ENCODE data around the gene MAN1A1. TPM values are rescaled to one million over a fixed set of nuclear protein-coding genes. Genes with fewer than 3 reads are reported as not detected.
"Not testable (repeated sequence)": the region's sequence is repeated elsewhere in the genome, so short reads cannot be mapped to it uniquely, and the experiment has no call there.

Gene MAN1A1
- polyA plus RNA-seq, 1 experiment: 27.5 TPM

DNA sequence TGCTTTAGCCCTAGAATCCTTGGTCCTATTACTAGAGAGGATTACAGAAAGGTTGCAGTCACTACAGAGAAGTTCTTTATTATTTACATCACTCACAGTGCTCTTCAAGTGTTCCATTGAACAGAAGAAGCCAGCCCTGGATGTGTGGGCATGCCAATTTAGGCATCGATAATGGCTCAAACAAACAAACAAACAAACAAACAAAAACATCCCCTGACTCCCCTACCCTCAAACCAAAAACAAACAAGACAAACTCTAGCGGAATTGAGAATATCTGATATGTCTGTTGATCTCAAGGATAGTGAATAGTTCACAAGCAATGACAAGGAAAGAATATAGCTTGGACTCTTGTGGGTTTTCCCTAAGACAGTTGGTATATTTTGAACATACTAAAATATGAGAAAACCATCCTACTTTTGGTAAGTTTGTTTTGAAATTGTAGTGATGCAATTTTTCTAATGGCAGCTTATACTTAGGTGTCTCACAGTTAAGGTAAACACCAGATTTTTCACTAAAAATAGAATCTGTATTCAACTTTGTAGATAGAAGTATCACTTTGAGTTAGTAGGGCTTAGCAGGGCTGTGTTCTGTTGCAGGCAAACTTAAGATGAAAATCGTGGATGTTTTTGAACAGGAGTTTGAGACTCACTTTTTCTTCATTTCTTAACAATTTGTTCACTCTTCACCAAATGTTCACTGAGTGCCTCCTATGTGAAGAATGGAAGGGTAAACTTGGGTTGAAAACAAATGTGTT lies 178.3 kb downstream of the MAN1A1 start:
- ChIA-PET POLR2A (no interaction called here), CTCF (no interaction called here)
- TF ChIP-seq, protein P1, sequence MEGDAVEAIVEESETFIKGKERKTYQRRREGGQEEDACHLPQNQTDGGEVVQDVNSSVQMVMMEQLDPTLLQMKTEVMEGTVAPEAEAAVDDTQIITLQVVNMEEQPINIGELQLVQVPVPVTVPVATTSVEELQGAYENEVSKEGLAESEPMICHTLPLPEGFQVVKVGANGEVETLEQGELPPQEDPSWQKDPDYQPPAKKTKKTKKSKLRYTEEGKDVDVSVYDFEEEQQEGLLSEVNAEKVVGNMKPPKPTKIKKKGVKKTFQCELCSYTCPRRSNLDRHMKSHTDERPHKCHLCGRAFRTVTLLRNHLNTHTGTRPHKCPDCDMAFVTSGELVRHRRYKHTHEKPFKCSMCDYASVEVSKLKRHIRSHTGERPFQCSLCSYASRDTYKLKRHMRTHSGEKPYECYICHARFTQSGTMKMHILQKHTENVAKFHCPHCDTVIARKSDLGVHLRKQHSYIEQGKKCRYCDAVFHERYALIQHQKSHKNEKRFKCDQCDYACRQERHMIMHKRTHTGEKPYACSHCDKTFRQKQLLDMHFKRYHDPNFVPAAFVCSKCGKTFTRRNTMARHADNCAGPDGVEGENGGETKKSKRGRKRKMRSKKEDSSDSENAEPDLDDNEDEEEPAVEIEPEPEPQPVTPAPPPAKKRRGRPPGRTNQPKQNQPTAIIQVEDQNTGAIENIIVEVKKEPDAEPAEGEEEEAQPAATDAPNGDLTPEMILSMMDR (IDR thresholded peaks at IDR 0.05; ENCODE audit: low read depth, low read length): no peak
- DNase-seq (ENCODE audit: low read depth, low spot score): no peak
- Histone ChIP-seq H3K27ac (ENCODE audit: low read depth, low read length) (no peak overlapping the region), H3K9me3 (ENCODE audit: control insufficient read depth, insufficient read depth, low read length) (no peaks in the 10 kb centered on the region), H3K4me3 (ENCODE audit: low read depth, low read length) (no peak overlapping the region), H3K27me3 (ENCODE audit: control insufficient read depth, insufficient read depth, low read length) (no peaks in the 10 kb centered on the region)

DNA sequence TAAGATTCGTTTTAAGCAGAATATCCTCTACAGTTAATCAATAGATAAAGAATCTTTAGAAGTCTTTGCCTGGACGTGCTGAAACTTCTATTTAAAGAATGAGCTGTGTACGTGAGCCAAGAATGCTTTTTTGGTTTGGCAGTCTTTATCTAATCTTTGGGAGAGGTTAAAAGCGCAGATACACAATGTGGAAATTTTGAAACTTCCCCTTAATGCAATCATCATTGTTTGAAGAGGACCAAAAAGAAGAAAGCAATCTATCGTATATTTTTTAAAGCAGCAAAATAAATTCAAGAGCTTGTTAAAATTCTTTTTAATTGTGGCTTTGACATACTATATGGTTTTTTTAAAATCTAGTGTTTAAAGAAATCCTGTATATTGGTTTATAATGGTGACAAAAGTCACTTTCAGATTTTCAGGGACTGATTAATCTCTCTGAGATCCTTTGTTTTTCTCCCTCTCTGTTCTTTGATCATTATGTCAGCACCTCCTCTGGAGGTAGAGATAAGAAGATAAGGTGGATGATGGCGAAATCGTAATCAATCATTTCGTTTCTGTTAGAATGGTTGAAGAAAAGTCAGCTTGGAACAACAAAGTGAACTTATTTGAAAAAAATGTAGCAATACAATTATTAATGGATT lies 179.0 kb downstream of the MAN1A1 start:
- CTCF ChIA-PET: no interaction called here
- no peak for DNase-seq (ENCODE audit: low read depth, low spot score)
- POLR2A ChIA-PET: no interaction called here
- Histone ChIP-seq H3K27me3 (ENCODE audit: control insufficient read depth, insufficient read depth, low read length) (no peaks in the 10 kb centered on the region), H3K27ac (ENCODE audit: low read depth, low read length) (no peak overlapping the region), H3K4me3 (ENCODE audit: low read depth, low read length) (no peak overlapping the region), H3K9me3 (ENCODE audit: control insufficient read depth, insufficient read depth, low read length) (no peaks in the 10 kb centered on the region)
- TF ChIP-seq, protein P1 (IDR thresholded peaks at IDR 0.05; ENCODE audit: low read depth, low read length): no peak

DNA sequence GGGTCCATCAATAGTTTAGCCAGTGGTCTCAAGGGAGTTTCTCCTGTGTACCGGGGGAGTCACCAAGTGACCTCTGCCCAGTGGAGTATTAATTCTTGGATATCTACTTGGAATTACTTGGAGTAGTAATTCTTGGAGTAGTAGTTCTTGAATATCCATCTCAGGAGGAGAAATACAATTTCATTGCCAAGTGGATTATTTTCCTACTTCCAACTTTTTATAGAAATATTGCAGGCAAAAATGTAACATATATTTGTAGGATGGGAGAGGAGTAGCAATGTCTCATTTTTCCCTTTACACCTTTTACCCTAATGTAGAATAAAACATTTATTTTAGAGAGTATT lies 179.5 kb downstream of the MAN1A1 start:
- TF ChIP-seq, protein P1 (IDR thresholded peaks at IDR 0.05; ENCODE audit: low read depth, low read length): no peak
- no peak for DNase-seq (ENCODE audit: low read depth, low spot score)
- POLR2A ChIA-PET: no interaction called here
- no peak overlapping the region for H3K4me3 ChIP-seq (ENCODE audit: low read depth, low read length)
- peaks cover 2% of the 10 kb centered on the region for H3K27me3 ChIP-seq (ENCODE audit: control insufficient read depth, insufficient read depth, low read length)
- H3K9me3 ChIP-seq (ENCODE audit: control insufficient read depth, insufficient read depth, low read length): no peaks in the 10 kb centered on the region
- CTCF ChIA-PET: no interaction called here
- H3K27ac ChIP-seq (ENCODE audit: low read depth, low read length): no peak overlapping the region

DNA sequence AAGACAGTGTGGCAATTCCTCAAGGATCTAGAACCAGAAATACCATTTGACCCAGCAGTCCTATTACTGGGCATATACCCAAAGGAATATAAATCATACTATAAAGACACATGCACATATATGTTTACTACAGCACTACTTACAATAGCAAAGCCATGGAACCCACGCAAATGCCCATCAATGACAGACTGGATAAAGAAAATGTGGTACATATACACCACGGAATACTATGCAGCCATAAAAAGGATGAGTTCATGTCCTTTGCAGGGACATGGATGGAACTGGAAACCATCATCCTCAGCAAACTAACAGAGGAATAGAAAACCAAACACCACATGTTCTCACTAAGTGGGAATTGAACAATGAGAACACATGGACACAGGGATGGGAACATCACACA lies 180.2 kb downstream of the MAN1A1 start:
- H3K4me3 ChIP-seq (ENCODE audit: low read depth, low read length); CTCF ChIA-PET; POLR2A ChIA-PET; H3K9me3 ChIP-seq (ENCODE audit: control insufficient read depth, insufficient read depth, low read length); DNase-seq (ENCODE audit: low read depth, low spot score); H3K27ac ChIP-seq (ENCODE audit: low read depth, low read length); H3K27me3 ChIP-seq (ENCODE audit: control insufficient read depth, insufficient read depth, low read length): not testable (repeated sequence)

DNA sequence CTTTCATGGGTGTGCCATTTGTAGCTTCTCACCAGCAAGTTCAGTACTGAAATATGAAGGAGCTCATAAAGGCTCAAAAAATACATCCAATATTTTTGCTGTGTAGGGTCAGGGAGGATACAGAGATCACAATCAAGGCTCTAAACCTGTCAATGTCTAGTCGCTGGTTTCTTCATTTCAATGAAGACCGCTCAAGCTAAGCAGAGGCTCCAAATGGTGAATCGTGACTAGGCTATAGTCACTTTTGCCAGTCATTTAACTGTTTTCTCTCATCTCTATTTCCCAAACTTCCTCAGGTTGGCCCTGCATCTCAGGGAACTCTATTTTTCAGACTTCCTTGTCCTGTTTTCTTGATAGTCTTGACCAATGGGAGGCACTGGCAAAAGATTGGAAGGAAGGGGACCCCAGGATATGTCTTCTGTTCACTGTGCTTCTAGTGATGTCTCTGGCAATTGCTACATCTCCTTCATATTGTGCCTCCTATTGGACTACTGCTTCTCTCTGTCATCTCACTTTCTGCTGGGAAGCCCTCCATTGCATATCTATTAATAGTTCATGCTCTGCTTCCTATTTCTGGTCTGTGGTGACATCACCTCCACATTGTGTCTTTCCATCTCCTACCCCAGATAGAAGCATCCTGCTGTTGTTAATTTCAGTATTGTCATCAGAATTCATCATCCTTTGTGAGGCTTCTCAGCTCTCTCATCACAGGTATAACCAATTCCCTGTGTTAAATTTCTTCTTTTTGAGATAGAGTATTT lies 183.4 kb downstream of the MAN1A1 start:
- Histone ChIP-seq H3K9me3 (ENCODE audit: control insufficient read depth, insufficient read depth, low read length) (no peaks in the 10 kb centered on the region), H3K27ac (ENCODE audit: low read depth, low read length) (no peak overlapping the region), H3K4me3 (ENCODE audit: low read depth, low read length) (no peak overlapping the region), H3K27me3 (ENCODE audit: control insufficient read depth, insufficient read depth, low read length) (peaks cover 2% of the 10 kb centered on the region)
- ChIA-PET CTCF (interaction anchor here (1.0 to 1.7 kb wide), 2 partner anchors 18 to 36 kb away, joined by 3 to 8 read pairs; no protein-coding TSS in a partner anchor), POLR2A (no interaction called here)
- DNase-seq (ENCODE audit: low read depth, low spot score): no peak
- TF ChIP-seq, protein P1 (IDR thresholded peaks at IDR 0.05; ENCODE audit: low read depth, low read length): no peak
